GM21529 (cell line): ENCODE data around the gene BDH1.
"Not testable (repeated sequence)": the region's sequence is repeated elsewhere in the genome, so short reads cannot be mapped to it uniquely, and the experiment has no call there.

Experiments
- ATAC-seq: cut with Tn5 transposase; IDR thresholded peaks from one replicate; pipeline ENCODE4 v1.9.1; 2021; ENCODE audit not compliant: unreplicated experiment

The BDH1 gene

GRCh38 chr3:197555281-197556261 lies at the start of gene BDH1:
BDH1 (minus strand) TSS chr3:197555968; CDS start chr3:197546443, 9,525 bp downstream.
- peak; percentile 40 for ATAC-seq

GRCh38 chr3:197603317-197603933 lies 47.7 kb upstream of the BDH1 start:
- no peak for ATAC-seq

- ATAC-seq, result not testable (repeated sequence)
Measured at GRCh38 chr3:197602351-197602750, 46.6 kb upstream of the BDH1 start.

DNA sequence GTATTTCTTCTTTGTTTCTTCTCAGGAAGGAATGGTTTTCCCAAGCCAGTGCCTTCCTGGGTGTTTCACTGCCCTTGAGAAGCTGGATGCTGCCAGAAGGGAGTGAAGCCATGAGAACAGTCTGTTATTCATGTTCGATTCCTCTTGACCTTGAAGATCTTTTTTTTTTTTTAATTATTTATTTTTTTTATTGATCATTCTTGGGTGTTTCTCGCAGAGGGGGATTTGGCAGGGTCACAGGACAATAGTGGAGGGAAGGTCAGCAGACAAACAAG lies 45.7 kb upstream of the BDH1 start:
- not testable (repeated sequence) for ATAC-seq

DNA sequence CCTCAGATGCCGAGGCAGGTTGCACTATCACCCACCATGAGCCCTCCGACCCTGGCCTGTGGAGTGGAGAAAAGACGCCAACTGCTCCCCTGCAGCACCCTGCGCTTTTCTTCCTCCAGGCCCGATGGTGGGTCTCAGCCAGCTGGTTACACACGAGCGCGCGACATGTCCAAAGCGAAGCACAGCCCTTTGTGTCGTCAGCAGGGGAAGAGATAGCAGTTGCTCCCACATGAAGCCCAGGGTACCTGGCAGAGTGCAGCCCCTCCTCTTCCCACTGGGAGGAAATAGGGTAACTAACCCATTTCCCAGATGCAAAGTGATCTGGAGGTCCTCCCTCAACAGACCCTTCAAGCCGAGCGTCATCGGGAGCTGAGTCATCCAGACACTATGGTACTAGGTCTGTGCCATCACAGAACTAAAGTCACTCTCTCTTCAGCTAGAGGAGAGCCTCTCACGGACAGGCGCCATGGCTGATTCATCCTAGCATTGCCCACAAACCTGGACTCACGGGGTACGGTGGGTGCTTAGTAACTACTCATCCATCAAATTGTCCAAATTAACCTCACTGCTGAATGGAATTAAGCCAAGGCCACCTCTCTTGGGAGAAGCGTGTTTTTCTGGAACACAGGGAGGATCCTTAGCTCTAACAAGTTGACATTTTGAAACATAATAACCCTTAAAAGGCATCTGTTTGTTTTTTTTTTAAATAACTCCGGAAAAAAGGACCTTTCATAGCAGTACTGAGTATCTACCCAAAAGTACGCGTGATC lies 45.2 kb upstream of the BDH1 start:
- ATAC-seq, result no peak

DNA sequence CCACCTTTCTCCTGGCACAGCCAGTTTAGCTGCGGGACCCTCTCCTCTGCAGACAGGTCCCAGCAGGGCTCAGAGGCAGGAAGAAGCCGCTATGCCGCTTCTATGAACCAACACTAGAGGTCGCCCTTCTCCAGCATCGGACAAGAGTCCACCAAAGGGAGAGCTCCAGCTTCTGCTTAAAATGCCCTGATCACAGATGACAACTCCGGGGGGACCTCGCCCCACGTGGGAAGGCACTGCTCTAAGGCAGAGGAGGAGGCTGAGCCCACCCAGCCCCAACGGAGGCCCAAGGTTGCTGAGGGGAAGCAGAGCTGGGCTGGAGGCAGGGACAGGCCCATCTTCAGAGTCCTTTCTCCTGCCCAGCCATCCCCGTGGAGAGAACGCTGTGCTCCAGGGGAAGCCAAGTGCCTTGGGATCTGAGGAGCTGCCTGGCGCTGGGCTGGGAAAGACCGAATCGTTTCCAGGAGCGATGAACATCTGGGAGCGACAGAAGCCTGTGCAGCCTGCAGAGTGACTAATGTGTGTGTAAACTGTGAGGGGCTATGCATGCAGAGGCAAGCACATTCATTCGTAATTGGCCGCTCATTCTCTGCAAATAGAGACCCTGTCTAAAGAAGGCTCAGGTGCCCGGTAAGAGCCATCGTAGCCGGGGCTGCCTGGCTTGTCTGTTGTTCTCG lies 43.5 kb upstream of the BDH1 start:
- ATAC-seq, result peak; percentile 92

DNA sequence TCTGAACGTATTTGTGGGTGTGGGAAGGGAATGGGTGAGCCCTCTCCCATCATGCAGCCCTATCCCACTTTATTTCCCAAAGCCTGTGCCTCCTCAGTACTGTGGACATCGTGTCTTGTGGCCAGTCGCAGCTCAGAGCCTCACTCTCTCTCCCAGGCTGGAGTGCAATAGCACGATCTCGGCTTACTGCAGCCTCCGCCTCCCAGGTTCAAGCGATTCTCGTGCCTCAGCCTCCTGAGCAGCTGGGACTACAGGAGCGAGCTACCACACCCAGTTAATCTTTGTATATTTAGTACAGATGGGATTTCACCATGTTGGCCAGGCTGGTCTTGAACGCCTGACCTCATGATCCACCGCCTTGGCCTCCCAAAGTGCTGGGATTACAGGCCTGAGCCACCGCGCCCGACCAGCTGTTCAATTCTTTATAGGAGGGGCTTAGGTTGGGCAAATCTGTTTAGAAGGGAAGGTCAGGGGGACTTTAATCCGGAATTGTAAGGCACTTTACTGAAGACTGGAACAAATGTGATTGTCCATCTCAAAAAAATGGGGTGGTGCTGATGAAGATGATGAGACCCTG lies 42.7 kb upstream of the BDH1 start:
- no peak for ATAC-seq

DNA sequence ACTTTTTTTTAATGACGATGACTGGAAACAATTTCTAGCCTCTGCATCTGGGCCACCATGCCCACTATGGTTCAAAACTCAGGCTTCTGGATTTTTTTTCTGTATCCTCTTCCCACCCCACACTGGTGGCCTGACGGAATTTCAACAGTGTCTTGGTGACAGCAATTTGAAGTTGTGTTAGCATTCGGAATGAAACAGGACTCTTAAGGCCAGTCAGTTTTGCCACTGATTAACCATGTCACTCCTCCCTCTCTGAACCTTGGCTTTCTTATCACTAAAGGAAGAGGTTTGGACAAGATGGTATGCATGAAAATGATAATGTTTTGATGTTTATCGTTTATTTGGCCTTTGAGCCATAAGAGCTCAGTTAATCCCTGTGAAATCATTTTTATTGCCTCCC lies 41.6 kb upstream of the BDH1 start:
- no peak for ATAC-seq

- ATAC-seq, result no peak
Measured at GRCh38 chr3:197595470-197596185, 39.9 kb upstream of the BDH1 start.

- no peak for ATAC-seq
Measured at GRCh38 chr3:197593046-197593380, 37.2 kb upstream of the BDH1 start.

- no peak for ATAC-seq
Measured at GRCh38 chr3:197592361-197593045, 36.7 kb upstream of the BDH1 start.

DNA sequence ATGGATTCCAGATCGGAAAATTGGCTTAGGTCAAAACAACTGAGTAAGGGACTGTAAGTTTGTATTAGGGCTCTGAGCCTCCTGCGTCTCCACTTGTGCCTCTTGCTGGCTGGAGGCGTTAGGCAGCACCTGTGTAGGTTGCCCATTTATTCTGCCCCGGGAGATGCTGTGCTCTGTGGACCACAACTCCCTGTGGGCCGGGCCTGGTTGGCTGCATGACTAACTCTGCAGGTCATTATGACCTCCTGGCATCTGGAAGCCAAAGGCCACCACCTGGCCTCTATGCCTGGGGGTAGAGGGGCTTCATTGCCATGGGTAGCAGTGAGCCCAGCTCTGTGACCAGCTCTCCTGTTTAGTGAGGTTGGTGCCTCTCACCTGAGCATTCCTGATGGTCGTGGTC lies 36.0 kb upstream of the BDH1 start:
- ATAC-seq, result no peak

DNA sequence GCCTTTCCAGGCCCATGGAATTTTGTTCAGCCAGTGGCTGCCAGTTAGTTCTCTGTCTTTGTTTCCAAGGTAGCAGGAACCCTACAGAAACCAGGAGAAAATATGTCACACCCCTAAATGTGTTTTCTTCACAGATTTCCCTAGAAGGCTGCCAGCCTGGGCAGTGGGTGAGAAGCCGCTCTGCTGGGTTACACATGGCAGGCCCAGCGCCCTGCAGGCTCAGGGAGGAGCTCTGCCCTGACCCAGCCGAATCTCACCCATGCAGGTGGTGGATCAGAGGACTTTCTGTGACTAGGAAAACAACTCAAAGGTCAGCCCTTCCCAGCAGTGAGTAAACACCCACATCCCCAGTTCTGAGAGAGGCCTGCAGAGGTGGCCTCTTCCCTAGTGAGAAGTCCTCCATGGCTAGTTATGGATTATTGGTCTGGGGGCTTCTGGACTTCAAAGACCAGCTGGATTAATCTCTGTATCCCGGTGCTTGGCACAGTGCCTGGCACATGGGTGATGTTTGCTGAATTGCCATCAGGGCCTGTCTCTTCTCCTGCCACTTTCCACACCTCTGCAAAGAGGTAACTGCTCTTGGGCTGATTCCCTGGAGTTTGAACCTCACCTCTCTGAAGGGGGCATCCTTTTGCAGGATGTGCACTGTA lies 34.7 kb upstream of the BDH1 start:
- ATAC-seq, result no peak

DNA sequence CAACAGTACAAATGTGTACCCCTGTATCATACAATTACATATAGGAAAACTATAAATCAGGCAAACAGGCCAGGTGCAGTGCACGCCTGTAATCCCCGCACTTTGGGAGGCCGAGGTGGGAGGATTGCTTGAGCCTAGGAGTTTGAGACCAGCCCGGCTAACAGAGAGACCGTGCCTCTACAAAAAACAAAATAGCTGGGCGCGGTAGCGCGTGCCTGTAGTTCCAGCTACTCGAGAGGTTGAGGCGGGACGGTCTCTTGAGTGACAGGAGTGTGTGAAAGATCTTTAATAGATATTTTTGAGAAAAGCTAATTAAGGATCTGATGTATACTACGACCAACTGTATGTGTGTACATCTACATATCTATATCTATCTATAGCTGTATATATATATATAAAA lies 33.8 kb upstream of the BDH1 start:
- ATAC-seq, result no peak

- ATAC-seq, result not testable (repeated sequence)
Measured at GRCh38 chr3:197586768-197587167, 31.0 kb upstream of the BDH1 start.

- no peak for ATAC-seq
Measured at GRCh38 chr3:197586181-197586580, 30.4 kb upstream of the BDH1 start.

GRCh38 chr3:197584733-197585132 lies 29.0 kb upstream of the BDH1 start:
- no peak for ATAC-seq

DNA sequence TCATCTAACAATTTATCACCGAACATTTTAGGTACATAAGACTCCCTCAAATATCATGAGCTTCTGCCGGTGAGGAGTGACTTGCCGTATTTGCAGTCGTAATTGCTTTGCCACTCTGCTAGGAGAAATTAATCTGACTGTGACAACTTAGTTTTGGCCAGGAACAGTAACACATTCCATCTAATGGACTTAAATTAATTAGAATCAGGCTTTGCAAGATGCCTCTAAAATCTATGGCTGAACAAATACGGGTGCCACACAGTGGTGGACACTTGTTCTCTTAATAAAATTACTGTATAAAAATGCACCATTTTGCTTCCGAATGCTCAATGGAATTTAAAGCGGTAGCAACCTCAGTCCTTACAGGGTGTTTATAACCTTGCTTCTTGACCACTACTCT lies 27.6 kb upstream of the BDH1 start:
- no peak for ATAC-seq

GRCh38 chr3:197580253-197580691 lies 24.5 kb upstream of the BDH1 start:
- ATAC-seq, result no peak
